Subcutaneous abdominal adipose tissue (tissue), 5 donors: Measurements from ENCODE around the gene FOSB.
A peak's percentile ranks its signal among the peaks of the same experiment; 100 is the strongest.

Experiments
- H3K27ac ChIP-seq: one replicate; pipeline ENCODE4 v1.7.0; 2013; ENCODE audit warnings: low read depth, mild to moderate bottlenecking, inconsistent platforms, low read length, moderate library complexity
- H3K27me3 ChIP-seq, 5 donors: one replicate each; pipeline ENCODE4 v1.7.0; 2013; ENCODE audit warnings: low read length in 5 of 5, inconsistent platforms in 1 of 5; ENCODE audit not compliant: control insufficient read depth in 5 of 5, insufficient read depth in 4 of 5
- H3K36me3 ChIP-seq, 5 donors: one replicate each; pipeline ENCODE4 v1.7.0; 2013; ENCODE audit warnings: low read length in 5 of 5; ENCODE audit not compliant: control insufficient read depth in 5 of 5, insufficient read depth in 5 of 5
- H3K4me1 ChIP-seq, 5 donors: one replicate each; pipeline ENCODE4 v1.7.0; 2013; ENCODE audit warnings: low read length in 5 of 5, mild to moderate bottlenecking in 3 of 5, moderate library complexity in 1 of 5; ENCODE audit not compliant: control insufficient read depth in 5 of 5, insufficient read depth in 5 of 5
- H3K4me3 ChIP-seq, 5 donors: one replicate each; pipeline ENCODE4 v1.7.0; 2013; ENCODE audit warnings: low read length in 5 of 5, low read depth in 1 of 5
- H3K9ac ChIP-seq, 5 donors: one replicate each; pipeline ENCODE4 v1.7.0; 2013; ENCODE audit warnings: low read length in 5 of 5, mild to moderate bottlenecking in 4 of 5, moderate library complexity in 3 of 5
- H3K9me3 ChIP-seq, 5 donors: one replicate each; pipeline ENCODE4 v1.7.0; 2013; ENCODE audit warnings: low read length in 5 of 5; ENCODE audit not compliant: control insufficient read depth in 5 of 5
- donor health status: healthy.
- donor health status: healthy.
- donor health status: healthy.
- donor health status: healthy.
- donor health status: healthy.

FOSB gene

GRCh38 chr19:45467456-45468158 is at the start of gene FOSB:
TSS of gene FOSB (plus strand) at chr19:45467996. CDS start at chr19:45468587, 591 bp downstream.
- Histone ChIP-seq H3K4me3 (peak within 1 kb of the TSS; percentile 99 to 100 (median 99)), H3K9me3 (no peaks in the 10 kb centered on the region), H3K36me3 (peaks cover 0 to 34% (median 31%) of the 10 kb centered on the region in 5 donors), H3K27ac (peak within 1 kb of the TSS; percentile 83), H3K4me1 (peaks cover 6 to 47% (median 23%) of the 10 kb centered on the region in 5 donors), H3K9ac (peak within 1 kb of the TSS; percentile 81 to 99 (median 94)), H3K27me3 (peaks cover 0 to 9% (median 0%) of the 10 kb centered on the region in 5 donors)

GRCh38 chr19:45418802-45419201 is 49.0 kb upstream of the FOSB start:
- Histone ChIP-seq H3K27ac (no peak overlapping the region), H3K9ac (no peak overlapping the region), H3K4me1 (peaks cover 2 to 36% (median 22%) of the 10 kb centered on the region in 5 donors), H3K36me3 (peaks cover 0 to 64% (median 46%) of the 10 kb centered on the region in 5 donors), H3K4me3 (no peak overlapping the region), H3K27me3 (no peaks in the 10 kb centered on the region), H3K9me3 (no peaks in the 10 kb centered on the region)

- Histone ChIP-seq H3K9ac (no peak overlapping the region), H3K36me3 (peaks cover 0 to 59% (median 40%) of the 10 kb centered on the region in 5 donors), H3K4me1 (peaks cover 7 to 41% (median 28%) of the 10 kb centered on the region in 5 donors), H3K27ac (no peak overlapping the region), H3K4me3 (no peak overlapping the region), H3K9me3 (no peaks in the 10 kb centered on the region), H3K27me3 (no peaks in the 10 kb centered on the region)
These were observed 48.4 kb upstream of the FOSB start for GRCh38 chr19:45419396-45419795.

GRCh38 chr19:45419895-45420294 is 47.9 kb upstream of the FOSB start:
- Histone ChIP-seq H3K9me3 (no peaks in the 10 kb centered on the region), H3K27me3 (no peaks in the 10 kb centered on the region), H3K4me3 (no peak overlapping the region), H3K9ac (no peak overlapping the region), H3K36me3 (peaks cover 0 to 54% (median 35%) of the 10 kb centered on the region in 5 donors), H3K27ac (no peak overlapping the region), H3K4me1 (peaks cover 7 to 46% (median 32%) of the 10 kb centered on the region in 5 donors)

GRCh38 chr19:45420356-45420755 is 47.4 kb upstream of the FOSB start:
- Histone ChIP-seq H3K4me1 (peaks cover 7 to 51% (median 37%) of the 10 kb centered on the region in 5 donors), H3K9me3 (no peaks in the 10 kb centered on the region), H3K27ac (no peak overlapping the region), H3K27me3 (no peaks in the 10 kb centered on the region), H3K4me3 (no peak overlapping the region), H3K36me3 (peaks cover 0 to 53% (median 35%) of the 10 kb centered on the region in 5 donors), H3K9ac (no peak overlapping the region)

- H3K9me3 ChIP-seq = no peaks in the 10 kb centered on the region
- H3K36me3 ChIP-seq = peaks cover 0 to 50% (median 33%) of the 10 kb centered on the region in 5 donors
- peaks cover 7 to 52% (median 36%) of the 10 kb centered on the region in 5 donors for H3K4me1 ChIP-seq
- H3K9ac ChIP-seq = no peak overlapping the region
- H3K27me3 ChIP-seq = no peaks in the 10 kb centered on the region
- H3K27ac ChIP-seq = no peak overlapping the region
- H3K4me3 ChIP-seq = no peak overlapping the region
These were observed 46.9 kb upstream of the FOSB start for GRCh38 chr19:45420871-45421270.

- Histone ChIP-seq H3K27me3 (no peaks in the 10 kb centered on the region), H3K9me3 (no peaks in the 10 kb centered on the region), H3K27ac (no peak overlapping the region), H3K9ac (no peak overlapping the region), H3K4me1 (peaks cover 7 to 49% (median 33%) of the 10 kb centered on the region in 5 donors), H3K36me3 (peaks cover 0 to 41% (median 27%) of the 10 kb centered on the region in 5 donors), H3K4me3 (no peak overlapping the region)
These were observed 45.8 kb upstream of the FOSB start for GRCh38 chr19:45421947-45422498.

- peaks cover 7 to 58% (median 36%) of the 10 kb centered on the region in 5 donors for H3K4me1 ChIP-seq
- H3K27ac ChIP-seq = peak overlapping the region; percentile 94
These were observed 44.7 kb upstream of the FOSB start for GRCh38 chr19:45423033-45423588.

GRCh38 chr19:45423589-45424190 is 44.1 kb upstream of the FOSB start, which contains the start of gene ERCC1:
TSS of gene ERCC1 (minus strand) at chr19:45423917. CDS start at chr19:45423374, 543 bp downstream.
- Histone ChIP-seq H3K4me1 (peaks cover 7 to 63% (median 39%) of the 10 kb centered on the region in 5 donors), H3K4me3 (peak within 1 kb of the TSS; percentile 78 to 82 (median 79)), H3K9ac (peak within 1 kb of the TSS; percentile 69 to 89 (median 74)), H3K27me3 (no peaks in the 10 kb centered on the region), H3K27ac (peak within 1 kb of the TSS; percentile 94), H3K9me3 (no peaks in the 10 kb centered on the region), H3K36me3 (peaks cover 0 to 27% (median 20%) of the 10 kb centered on the region in 5 donors)

More at GRCh38 chr19:45423033-45423588, 44.7 kb upstream of the FOSB start:
- Histone ChIP-seq H3K27me3 (no peaks in the 10 kb centered on the region), H3K9ac (peak overlapping the region in 4 of 5 donors; percentile 58 to 89 (median 74)), H3K9me3 (no peaks in the 10 kb centered on the region), H3K4me3 (peak overlapping the region; percentile 78 to 82 (median 79)), H3K36me3 (peaks cover 0 to 31% (median 21%) of the 10 kb centered on the region in 5 donors)
